ENCODE data around the gene USP4. TPM values are rescaled to one million over a fixed set of nuclear protein-coding genes. Genes with fewer than 3 reads are reported as not detected.

USP4 gene
- total and polyA plus RNA-seq, 3 donors from 2014 or later = 48.0 to 95.1 (median 72.0) TPM

DNA sequence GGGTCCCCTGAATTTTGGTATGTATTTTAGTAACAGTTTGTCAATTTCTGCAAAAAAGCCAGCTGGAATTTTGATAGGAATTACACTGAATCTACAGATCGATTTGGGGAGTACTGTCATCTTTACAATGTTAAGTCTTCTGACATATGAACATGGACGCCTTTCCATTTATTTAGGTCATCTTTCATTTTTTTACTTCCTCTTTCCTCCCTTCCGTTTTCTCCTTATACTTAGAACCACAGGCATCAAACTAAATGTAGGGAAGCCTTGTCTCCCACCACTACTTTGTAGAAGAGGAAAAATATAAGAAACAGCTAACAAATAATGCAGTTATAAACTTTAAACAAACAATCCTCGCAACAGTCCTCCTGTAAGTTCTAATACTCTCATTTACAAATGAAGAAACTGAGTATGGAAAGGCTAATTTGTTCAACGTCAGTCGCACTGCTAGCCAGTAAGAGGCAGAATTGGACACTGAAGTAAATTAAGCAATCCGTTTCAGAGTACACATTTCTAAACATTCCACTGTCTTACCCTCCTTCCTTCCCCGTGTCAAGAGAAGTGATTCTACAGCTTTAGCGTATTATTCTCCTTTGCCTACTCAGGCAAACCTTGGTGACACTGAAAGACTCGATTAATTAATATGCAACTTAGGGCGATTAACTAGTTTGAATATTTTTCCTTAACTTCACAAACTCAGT, 46.4 kb upstream of the USP4 start:
- H3K36me3 ChIP-seq (ENCODE audit: low read depth, missing control alignments) = no peaks in the 10 kb centered on the region
- intact Hi-C loops (cut with DNase I; ENCODE audit: low total_unique reads) = no loop called here
- no peak overlapping the region for H3K4me3 ChIP-seq
- H3K27ac ChIP-seq = no peak overlapping the region
- H3K4me1 ChIP-seq = peaks cover 3% of the 10 kb centered on the region
- no peaks in the 10 kb centered on the region for H3K9me3 ChIP-seq
- no peak for DNase-seq
- 81 to 84% methylated on average over 11 of the region's 11 CpGs for WGBS, 2 donors
- TF ChIP-seq POLR2A (IDR thresholded peaks at IDR 0.05) = no peak
- TF ChIP-seq, protein P1, sequence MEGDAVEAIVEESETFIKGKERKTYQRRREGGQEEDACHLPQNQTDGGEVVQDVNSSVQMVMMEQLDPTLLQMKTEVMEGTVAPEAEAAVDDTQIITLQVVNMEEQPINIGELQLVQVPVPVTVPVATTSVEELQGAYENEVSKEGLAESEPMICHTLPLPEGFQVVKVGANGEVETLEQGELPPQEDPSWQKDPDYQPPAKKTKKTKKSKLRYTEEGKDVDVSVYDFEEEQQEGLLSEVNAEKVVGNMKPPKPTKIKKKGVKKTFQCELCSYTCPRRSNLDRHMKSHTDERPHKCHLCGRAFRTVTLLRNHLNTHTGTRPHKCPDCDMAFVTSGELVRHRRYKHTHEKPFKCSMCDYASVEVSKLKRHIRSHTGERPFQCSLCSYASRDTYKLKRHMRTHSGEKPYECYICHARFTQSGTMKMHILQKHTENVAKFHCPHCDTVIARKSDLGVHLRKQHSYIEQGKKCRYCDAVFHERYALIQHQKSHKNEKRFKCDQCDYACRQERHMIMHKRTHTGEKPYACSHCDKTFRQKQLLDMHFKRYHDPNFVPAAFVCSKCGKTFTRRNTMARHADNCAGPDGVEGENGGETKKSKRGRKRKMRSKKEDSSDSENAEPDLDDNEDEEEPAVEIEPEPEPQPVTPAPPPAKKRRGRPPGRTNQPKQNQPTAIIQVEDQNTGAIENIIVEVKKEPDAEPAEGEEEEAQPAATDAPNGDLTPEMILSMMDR (IDR thresholded peaks at IDR 0.05) = no peak
- no peaks in the 10 kb centered on the region for H3K27me3 ChIP-seq

DNA sequence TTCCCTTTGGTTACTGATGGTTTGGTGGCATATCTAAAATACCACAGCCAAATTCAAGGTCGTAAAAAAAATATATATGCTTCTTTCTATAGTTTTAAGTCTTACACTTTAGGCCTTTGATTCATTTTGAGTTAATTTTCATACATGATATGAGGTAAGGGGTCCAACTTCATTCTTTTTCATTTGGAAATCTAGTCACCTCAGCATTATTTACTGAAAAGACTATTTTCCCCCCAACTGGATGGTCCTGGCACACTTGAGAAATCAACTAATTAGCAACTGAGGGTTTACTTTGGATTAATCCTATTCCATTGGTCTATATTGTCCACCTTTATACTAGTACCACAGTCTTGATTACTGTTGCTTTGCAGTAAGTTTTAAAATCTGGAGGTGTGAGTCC, 45.8 kb upstream of the USP4 start:
- Histone ChIP-seq H3K27ac (no peak overlapping the region), H3K4me1 (peaks cover 3% of the 10 kb centered on the region), H3K27me3 (no peaks in the 10 kb centered on the region), H3K36me3 (ENCODE audit: low read depth, missing control alignments) (no peaks in the 10 kb centered on the region), H3K9me3 (no peaks in the 10 kb centered on the region), H3K4me3 (no peak overlapping the region)
- intact Hi-C loops (cut with DNase I; ENCODE audit: low total_unique reads) = no loop called here
- no peak for DNase-seq
- 79 to 92% methylated on average over 1 of the region's 1 CpG for WGBS, 2 donors
- TF ChIP-seq, protein P1 (IDR thresholded peaks at IDR 0.05) = no peak
- no peak for TF ChIP-seq POLR2A (IDR thresholded peaks at IDR 0.05)

DNA sequence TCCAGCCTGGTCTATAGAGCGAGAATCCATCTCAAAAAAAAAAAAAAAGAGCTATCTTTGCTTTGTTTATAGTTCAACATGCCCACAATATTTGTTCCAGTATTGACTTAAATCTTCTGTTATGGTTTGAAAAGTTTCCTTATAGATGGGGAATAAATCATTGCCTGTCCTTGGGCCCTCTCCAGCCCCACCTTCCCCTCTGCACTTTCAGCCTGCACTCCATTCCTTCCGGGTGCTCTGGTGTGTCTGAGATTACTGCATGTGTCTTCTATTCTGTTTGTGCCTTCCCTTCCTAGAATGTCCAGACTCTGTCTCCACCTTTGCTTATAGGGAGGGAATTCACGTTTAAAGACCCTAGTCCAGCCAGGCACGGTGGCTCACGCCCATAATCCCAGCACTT, 43.5 kb upstream of the USP4 start:
- TF ChIP-seq POLR2A (IDR thresholded peaks at IDR 0.05) = no peak
- TF ChIP-seq, protein P1 (IDR thresholded peaks at IDR 0.05) = no peak
- Histone ChIP-seq H3K4me1 (peaks cover 6% of the 10 kb centered on the region), H3K4me3 (no peak overlapping the region), H3K27me3 (no peaks in the 10 kb centered on the region), H3K27ac (no peak overlapping the region), H3K36me3 (ENCODE audit: low read depth, missing control alignments) (no peaks in the 10 kb centered on the region), H3K9me3 (no peaks in the 10 kb centered on the region)
- 64 to 70% methylated on average over 5 of the region's 5 CpGs for WGBS, 2 donors
- intact Hi-C loops (cut with DNase I; ENCODE audit: low total_unique reads) = no loop called here
- DNase-seq = no peak

DNA sequence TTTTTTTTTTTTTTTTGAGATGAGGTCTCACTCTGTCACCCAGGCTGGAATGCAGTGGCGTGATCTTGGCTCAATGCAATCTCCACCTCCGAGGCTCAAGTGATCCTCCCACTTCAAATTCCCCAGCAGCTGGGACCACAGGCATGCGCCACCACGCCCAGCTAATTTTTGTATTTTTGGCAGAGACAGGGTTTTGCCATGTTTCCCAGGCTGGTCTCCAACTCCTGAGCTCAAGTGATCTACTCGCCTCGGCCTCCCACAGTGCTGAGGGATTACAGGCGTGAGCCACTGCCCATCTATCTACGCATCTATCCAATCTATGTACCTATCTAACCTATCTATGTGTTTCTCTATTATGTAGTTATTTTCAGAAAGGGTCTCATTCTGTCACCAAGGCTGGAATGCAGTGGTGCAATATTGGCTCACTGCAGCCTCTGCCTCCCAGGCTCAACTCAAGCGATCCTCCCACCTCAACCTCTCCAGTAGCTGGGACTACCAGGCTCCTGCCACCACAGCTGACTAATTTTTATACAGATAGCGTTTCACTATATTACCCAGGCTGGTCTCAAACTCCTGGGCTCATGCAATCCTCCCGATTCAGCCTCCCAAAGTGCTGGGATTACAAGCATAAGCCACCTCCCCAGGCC, 38.5 kb upstream of the USP4 start:
- TF ChIP-seq POLR2A (IDR thresholded peaks at IDR 0.05) = no peak
- TF ChIP-seq, protein P1 (IDR thresholded peaks at IDR 0.05) = no peak
- Histone ChIP-seq H3K9me3 (no peaks in the 10 kb centered on the region), H3K4me3 (no peak overlapping the region), H3K27me3 (no peaks in the 10 kb centered on the region), H3K36me3 (ENCODE audit: low read depth, missing control alignments) (no peaks in the 10 kb centered on the region), H3K27ac (no peak overlapping the region), H3K4me1 (peaks cover 6% of the 10 kb centered on the region)
- intact Hi-C loops (cut with DNase I; ENCODE audit: low total_unique reads) = no loop called here
- DNase-seq = peak; percentile 23
- WGBS, 2 donors = 72 to 77% methylated on average over 11 of the region's 11 CpGs
